OCI-LY7 (cell line): ENCODE data around the gene SCN3A. TPM values are rescaled to one million over a fixed set of nuclear protein-coding genes. Genes with fewer than 3 reads are reported as not detected.

Experiments used
- BruUV-seq: library from RNA; stranded (reverse); fragments of 400-500 nt; replicated peaks from 2 replicates; lab custom pipeline; 2021; lab: Mats Ljungman, UMichigan
- CTCF ChIA-PET: fragments of 300-600 bp; sonication (Branson Sonifier 250); formaldehyde crosslinking; loops from one replicate; lab custom pipeline; 2022; ENCODE audit warnings: antibody characterized with exemption; ENCODE audit not compliant: unreplicated experiment; lab: Charles Lee
- POLR2A ChIA-PET: fragments of 300-600 bp; sonication (Branson Sonifier 250); formaldehyde crosslinking; loops from one replicate; lab custom pipeline; 2022; ENCODE audit warnings: antibody characterized with exemption; lab: Charles Lee
- DNase-seq: peaks from one replicate; pipeline ENCODE4 v3.0.0-alpha.2; 2015; ENCODE audit warnings: low spot score
- H2AFZ ChIP-seq: fragments of 200-600 bp; sonication (generic), shearing (Covaris generic); 2 replicates; pipeline ENCODE4 v1.6.1; 2014; ENCODE audit warnings: mild to moderate bottlenecking, antibody characterized with exemption, low read length, moderate library complexity
- H3K27ac ChIP-seq: fragments of 200-600 bp; sonication (generic); 2 replicates; pipeline ENCODE4 v1.5.1; 2014; ENCODE audit warnings: mixed run types, low read depth, mild to moderate bottlenecking, moderate library complexity, low read length, inconsistent platforms; ENCODE audit not compliant: poor library complexity, severe bottlenecking
- H3K36me3 ChIP-seq: fragments of 200-600 bp; sonication (generic); 2 replicates; pipeline ENCODE4 v1.6.1; 2014; ENCODE audit warnings: mild to moderate bottlenecking, antibody characterized with exemption, low read length, moderate library complexity, mixed read lengths; ENCODE audit not compliant: insufficient read depth
- H3K4me1 ChIP-seq: fragments of 200-600 bp; sonication (generic); 2 replicates; pipeline ENCODE4 v1.5.1; 2014; ENCODE audit warnings: mild to moderate bottlenecking, low read length; ENCODE audit not compliant: insufficient read depth, poor library complexity, severe bottlenecking
- H3K4me2 ChIP-seq: fragments of 200-600 bp; sonication (generic); 2 replicates; pipeline ENCODE4 v1.6.1; 2014; ENCODE audit warnings: mild to moderate bottlenecking, low read length
- H3K4me3 ChIP-seq: fragments of 200-600 bp; sonication (generic); 2 replicates; pipeline ENCODE4 v1.5.1; 2014; ENCODE audit warnings: mild to moderate bottlenecking, low read depth, low read length; ENCODE audit not compliant: poor library complexity, severe bottlenecking
- H3K79me2 ChIP-seq: fragments of 200-600 bp; sonication (generic); 2 replicates; pipeline ENCODE4 v1.6.1; 2016; ENCODE audit warnings: low read depth, mild to moderate bottlenecking, low read length, moderate library complexity, mixed read lengths; ENCODE audit not compliant: insufficient read depth
- H3K9me2 ChIP-seq: fragments of 200-600 bp; sonication (generic); 2 replicates; pipeline ENCODE4 v1.6.1; 2016; ENCODE audit warnings: mild to moderate bottlenecking, low read length, mixed read lengths; ENCODE audit not compliant: insufficient read depth
- H3K9me3 ChIP-seq: fragments of 200-600 bp; sonication (generic); 2 replicates; pipeline ENCODE4 v1.6.1; 2014; ENCODE audit warnings: mild to moderate bottlenecking, mixed run types, low read length, mixed read lengths
- H4K20me1 ChIP-seq: fragments of 200-600 bp; sonication (generic); 2 replicates; pipeline ENCODE4 v1.6.1; 2014; ENCODE audit warnings: mild to moderate bottlenecking, antibody characterized with exemption, low read length, moderate library complexity, mixed read lengths; ENCODE audit not compliant: insufficient read depth
- EZH2phosphoT487 ChIP-seq: fragments of 200-600 bp; sonication (generic); IDR thresholded peaks from 2 replicates; pipeline ENCODE4 v1.6.1; 2018; ENCODE audit warnings: low read depth, borderline replicate concordance, mild to moderate bottlenecking, mixed run types, antibody characterized with exemption, low read length, moderate library complexity, mixed read lengths
- intact Hi-C: fragments of 100-400 bp; cut with micrococcal nuclease; formaldehyde crosslinking; loops from one replicate; pipeline ENCODE4 v1.10.0; 2022; ENCODE audit not compliant: unreplicated experiment
- total RNA-seq, 2 experiments: library from RNA; depleted of rRNA in 1 of 2; stranded (reverse); fragments of >200 nt in 1 of 2; shearing (Covaris generic) in 1 of 2; gene quantifications; 2 replicates each; pipeline ENCODE4 v1.2.3, GENCODE V29; 2014 to 2022
- TF ChIP-seq, protein P1 (sequence below): fragments of 200-600 bp; sonication (generic); conservative IDR thresholded peaks from 2 replicates; pipeline ENCODE4 v1.5.1; 2014; ENCODE audit warnings: mild to moderate bottlenecking, antibody characterized with exemption, low read length, moderate library complexity, mixed read lengths

Gene SCN3A
- total RNA-seq, 2 experiments from 2014 or later, result 7.1 to 8.0 TPM

DNA sequence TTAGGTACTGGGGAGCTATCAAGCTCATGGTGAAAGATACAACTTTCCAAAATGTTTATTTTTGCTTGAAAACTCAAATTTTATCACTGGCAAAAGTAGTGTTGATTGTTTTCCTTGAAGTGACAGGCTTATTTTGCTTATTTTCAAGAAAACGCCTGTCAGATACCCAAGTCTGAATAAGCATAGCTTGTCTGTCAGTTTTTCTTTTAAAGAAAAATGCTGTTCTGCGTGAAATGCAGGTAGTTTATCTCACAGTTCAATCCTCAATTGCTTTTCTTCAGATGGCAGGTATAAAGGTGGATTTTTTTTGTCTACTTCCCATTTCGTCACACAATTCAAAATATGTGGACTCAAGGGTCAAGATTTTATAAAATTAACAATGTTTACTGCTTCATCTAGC is 145.9 kb downstream of the SCN3A start:
- BruUV-seq, result no TSS peak
- no peaks in the 10 kb centered on the region for H3K9me3 ChIP-seq
- no peaks in the 10 kb centered on the region for H4K20me1 ChIP-seq
- TF ChIP-seq, protein P1, sequence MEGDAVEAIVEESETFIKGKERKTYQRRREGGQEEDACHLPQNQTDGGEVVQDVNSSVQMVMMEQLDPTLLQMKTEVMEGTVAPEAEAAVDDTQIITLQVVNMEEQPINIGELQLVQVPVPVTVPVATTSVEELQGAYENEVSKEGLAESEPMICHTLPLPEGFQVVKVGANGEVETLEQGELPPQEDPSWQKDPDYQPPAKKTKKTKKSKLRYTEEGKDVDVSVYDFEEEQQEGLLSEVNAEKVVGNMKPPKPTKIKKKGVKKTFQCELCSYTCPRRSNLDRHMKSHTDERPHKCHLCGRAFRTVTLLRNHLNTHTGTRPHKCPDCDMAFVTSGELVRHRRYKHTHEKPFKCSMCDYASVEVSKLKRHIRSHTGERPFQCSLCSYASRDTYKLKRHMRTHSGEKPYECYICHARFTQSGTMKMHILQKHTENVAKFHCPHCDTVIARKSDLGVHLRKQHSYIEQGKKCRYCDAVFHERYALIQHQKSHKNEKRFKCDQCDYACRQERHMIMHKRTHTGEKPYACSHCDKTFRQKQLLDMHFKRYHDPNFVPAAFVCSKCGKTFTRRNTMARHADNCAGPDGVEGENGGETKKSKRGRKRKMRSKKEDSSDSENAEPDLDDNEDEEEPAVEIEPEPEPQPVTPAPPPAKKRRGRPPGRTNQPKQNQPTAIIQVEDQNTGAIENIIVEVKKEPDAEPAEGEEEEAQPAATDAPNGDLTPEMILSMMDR, result no peak
- TF ChIP-seq EZH2phosphoT487, result no peak
- no peak for DNase-seq
- H3K27ac ChIP-seq, result no peak overlapping the region
- H3K36me3 ChIP-seq, result no peaks in the 10 kb centered on the region
- no peak overlapping the region for H3K4me2 ChIP-seq
- no peaks in the 10 kb centered on the region for H3K9me2 ChIP-seq
- H2AFZ ChIP-seq, result no peak overlapping the region
- H3K4me3 ChIP-seq, result no peak overlapping the region
- no peaks in the 10 kb centered on the region for H3K79me2 ChIP-seq
- CTCF ChIA-PET, result no interaction called here
- POLR2A ChIA-PET, result interaction anchor here (0.6 to 0.7 kb wide), 2 partner anchors 12 to 321 kb away, joined by 3 read pairs; no protein-coding TSS in a partner anchor
- no peaks in the 10 kb centered on the region for H3K4me1 ChIP-seq
- intact Hi-C loops, result no loop called here

DNA sequence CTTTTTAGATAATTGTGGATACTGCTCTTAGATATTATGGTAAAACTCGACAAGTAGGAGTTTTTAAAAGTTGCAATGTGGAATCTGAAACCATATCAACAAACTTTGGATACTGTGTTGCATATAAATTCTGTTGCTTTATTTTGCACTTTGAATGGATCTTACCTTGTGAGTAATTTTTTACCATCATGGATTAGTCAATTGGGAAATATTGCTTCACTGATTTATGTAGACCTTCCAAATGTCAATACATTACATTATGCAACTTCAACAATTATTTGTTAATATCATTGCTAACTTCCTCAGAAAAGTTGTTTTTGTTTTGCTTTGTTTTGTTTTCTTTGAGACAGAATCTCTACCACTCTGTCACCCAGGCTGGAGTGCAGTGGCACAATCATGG is 146.5 kb downstream of the SCN3A start:
- CTCF ChIA-PET, result no interaction called here
- H3K79me2 ChIP-seq, result no peaks in the 10 kb centered on the region
- intact Hi-C loops, result no loop called here
- no peak overlapping the region for H2AFZ ChIP-seq
- no peaks in the 10 kb centered on the region for H3K9me2 ChIP-seq
- no peaks in the 10 kb centered on the region for H3K36me3 ChIP-seq
- no peak overlapping the region for H3K4me3 ChIP-seq
- no peaks in the 10 kb centered on the region for H3K4me1 ChIP-seq
- no peaks in the 10 kb centered on the region for H4K20me1 ChIP-seq
- POLR2A ChIA-PET, result interaction anchor here (0.7 kb wide), 1 partner anchor 12 kb away, joined by 3 read pairs; no protein-coding TSS in a partner anchor
- BruUV-seq, result no TSS peak
- H3K27ac ChIP-seq, result no peak overlapping the region
- DNase-seq, result no peak
- H3K9me3 ChIP-seq, result no peaks in the 10 kb centered on the region
- no peak overlapping the region for H3K4me2 ChIP-seq
- TF ChIP-seq EZH2phosphoT487, result no peak
- TF ChIP-seq, protein P1, result no peak

GRCh38 chr2:165056564-165056963 is 147.3 kb downstream of the SCN3A start:
- Histone ChIP-seq H3K9me2 (no peaks in the 10 kb centered on the region), H3K79me2 (no peaks in the 10 kb centered on the region), H3K4me2 (no peak overlapping the region), H4K20me1 (no peaks in the 10 kb centered on the region), H3K4me1 (no peaks in the 10 kb centered on the region), H3K36me3 (no peaks in the 10 kb centered on the region), H2AFZ (no peak overlapping the region), H3K4me3 (no peak overlapping the region), H3K9me3 (no peaks in the 10 kb centered on the region), H3K27ac (no peak overlapping the region)
- POLR2A ChIA-PET, result no interaction called here
- intact Hi-C loops, result no loop called here
- TF ChIP-seq EZH2phosphoT487, result no peak
- TF ChIP-seq, protein P1, result no peak
- CTCF ChIA-PET, result no interaction called here
- no peak for DNase-seq
- BruUV-seq, result no TSS peak
